ENCODE results near the gene TTC28. TPM values are rescaled to one million over a fixed set of nuclear protein-coding genes. Genes with fewer than 3 reads are reported as not detected.

TTC28 gene
- total RNA-seq, 2 experiments from 2014 or later, result 0.67 to 0.72 TPM

DNA sequence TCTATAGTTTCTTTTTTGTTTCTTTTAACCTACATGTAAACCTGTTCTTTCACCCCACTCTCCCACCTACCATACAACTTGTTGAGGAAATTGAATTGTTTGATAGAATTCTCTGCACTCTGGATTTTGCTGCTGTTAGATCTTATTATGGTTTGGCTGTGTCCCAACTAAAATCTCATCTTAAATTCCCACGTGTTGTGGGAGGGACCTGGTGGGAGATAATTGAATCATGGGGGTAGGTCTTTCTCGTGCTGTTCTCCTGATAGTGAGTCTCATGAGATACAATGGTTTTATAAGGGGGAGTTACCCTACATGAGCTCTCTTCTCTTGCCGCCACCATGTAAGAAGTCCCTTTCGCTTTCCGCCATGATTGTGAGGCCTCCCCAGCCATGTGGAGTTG, 745.6 kb downstream of the TTC28 start:
- ChIA-PET CTCF (no interaction called here), POLR2A (no interaction called here)

GRCh38 chr22:27933186-27933983, 746.3 kb downstream of the TTC28 start:
- POLR2A ChIA-PET, result interaction anchor here (0.6 kb wide), 1 partner anchor 1292 kb away, joined by 3 read pairs; no protein-coding TSS in a partner anchor
- CTCF ChIA-PET, result no interaction called here

GRCh38 chr22:27930331-27931060, 749.1 kb downstream of the TTC28 start:
- ChIA-PET CTCF (no interaction called here), POLR2A (no interaction called here)

Other genes with a start within 250 kb of the TTC28 start
- 1 to 10 TPM; 7.0 to 8.6 TPM for gene CHEK2, start 62.0 kb upstream of the TTC28 start, total RNA-seq
- 10 to 100 TPM; 12.9 to 13.3 TPM for gene HSCB, start 62.2 kb upstream of the TTC28 start, total RNA-seq
- 10 to 100 TPM; 23.5 to 25.8 TPM for gene CCDC117, start 92.9 kb upstream of the TTC28 start, total RNA-seq
- 10 to 100 TPM; 86.1 to 87.0 TPM for gene XBP1, start 120.7 kb upstream of the TTC28 start, total RNA-seq
- 1 to 10 TPM; 1.5 TPM for gene ZNRF3, start 203.7 kb upstream of the TTC28 start, total RNA-seq